LNCaP clone FGC (cell line): ENCODE measurements around the gene PFKFB2.
"Not testable (repeated sequence)": the region's sequence is repeated elsewhere in the genome, so short reads cannot be mapped to it uniquely, and the experiment has no call there.

Source experiments
- DNase-seq: peaks from one replicate; pipeline ENCODE4 v3.0.0-alpha.2; 2011; ENCODE audit warnings: low read depth
- H3K4me3 ChIP-seq: 2 replicates; pipeline ENCODE4 v1.5.1; 2011; ENCODE audit warnings: mild to moderate bottlenecking, low read depth, low read length, control low read depth
- TF ChIP-seq, protein P1 (sequence below): IDR thresholded peaks from 2 replicates; pipeline ENCODE4 v1.5.1; 2012; ENCODE audit warnings: mild to moderate bottlenecking; ENCODE audit not compliant: control insufficient read depth, insufficient read depth; ENCODE audit errors: extremely low read depth

Gene PFKFB2

DNA sequence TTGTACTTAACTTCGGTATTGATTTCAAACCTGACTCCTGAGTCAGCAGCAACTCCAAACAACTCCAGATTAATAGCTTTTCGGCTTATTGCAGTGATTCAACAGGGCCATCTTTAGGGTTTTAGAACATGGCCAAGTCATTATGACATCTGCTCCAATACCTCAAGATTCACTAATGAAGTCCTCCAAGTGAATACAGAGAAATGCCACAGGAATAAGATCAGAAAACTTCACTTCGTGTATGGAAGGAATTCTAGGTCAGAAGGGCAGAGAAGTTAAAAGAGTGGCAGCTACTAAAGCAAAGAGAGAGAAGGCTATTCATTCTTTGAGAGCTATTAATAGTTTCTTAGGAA, 12.9 kb upstream of the PFKFB2 start:
- TF ChIP-seq, protein P1, sequence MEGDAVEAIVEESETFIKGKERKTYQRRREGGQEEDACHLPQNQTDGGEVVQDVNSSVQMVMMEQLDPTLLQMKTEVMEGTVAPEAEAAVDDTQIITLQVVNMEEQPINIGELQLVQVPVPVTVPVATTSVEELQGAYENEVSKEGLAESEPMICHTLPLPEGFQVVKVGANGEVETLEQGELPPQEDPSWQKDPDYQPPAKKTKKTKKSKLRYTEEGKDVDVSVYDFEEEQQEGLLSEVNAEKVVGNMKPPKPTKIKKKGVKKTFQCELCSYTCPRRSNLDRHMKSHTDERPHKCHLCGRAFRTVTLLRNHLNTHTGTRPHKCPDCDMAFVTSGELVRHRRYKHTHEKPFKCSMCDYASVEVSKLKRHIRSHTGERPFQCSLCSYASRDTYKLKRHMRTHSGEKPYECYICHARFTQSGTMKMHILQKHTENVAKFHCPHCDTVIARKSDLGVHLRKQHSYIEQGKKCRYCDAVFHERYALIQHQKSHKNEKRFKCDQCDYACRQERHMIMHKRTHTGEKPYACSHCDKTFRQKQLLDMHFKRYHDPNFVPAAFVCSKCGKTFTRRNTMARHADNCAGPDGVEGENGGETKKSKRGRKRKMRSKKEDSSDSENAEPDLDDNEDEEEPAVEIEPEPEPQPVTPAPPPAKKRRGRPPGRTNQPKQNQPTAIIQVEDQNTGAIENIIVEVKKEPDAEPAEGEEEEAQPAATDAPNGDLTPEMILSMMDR: no peak
- DNase-seq: no peak
- H3K4me3 ChIP-seq: no peak overlapping the region

DNA sequence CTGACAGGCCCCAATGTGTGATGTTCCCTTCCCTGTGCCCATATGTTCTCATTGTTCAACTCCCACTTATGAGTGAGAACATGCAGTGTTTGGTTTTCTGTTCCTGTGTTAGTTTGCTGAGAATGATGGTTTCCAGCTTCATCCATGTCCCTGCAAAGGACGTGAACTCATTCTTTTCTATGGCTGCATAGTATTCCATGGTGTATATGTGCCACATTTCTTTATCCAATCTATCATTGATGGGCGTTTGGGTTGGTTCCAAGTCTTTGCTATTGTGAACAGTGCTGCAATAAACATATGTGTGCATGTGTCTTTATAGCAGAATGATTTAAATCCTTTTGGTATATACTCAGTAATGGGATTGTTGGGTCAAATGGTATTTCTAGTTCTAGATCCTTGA, 11.7 kb upstream of the PFKFB2 start:
- not testable (repeated sequence) for H3K4me3 ChIP-seq, DNase-seq

DNA sequence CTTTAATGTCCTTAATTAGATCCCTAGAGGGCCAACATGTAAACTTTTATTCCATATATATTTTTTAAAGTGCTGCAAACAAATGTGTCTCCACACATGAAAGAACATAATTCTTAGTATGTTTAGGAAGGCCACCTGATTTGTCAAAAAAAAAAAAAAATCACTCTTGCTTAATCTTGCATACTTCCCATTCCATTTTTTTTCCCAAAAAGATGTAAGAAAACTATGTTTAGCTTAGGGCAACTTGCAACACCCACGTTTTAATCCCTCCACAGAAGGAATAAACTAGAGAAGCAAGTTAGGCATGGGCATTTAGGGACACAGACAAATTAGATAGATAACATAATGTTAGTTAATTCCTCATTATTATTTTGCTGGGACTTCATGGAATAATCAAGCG, 7.6 kb upstream of the PFKFB2 start:
- DNase-seq: no peak
- no peak overlapping the region for H3K4me3 ChIP-seq
- TF ChIP-seq, protein P1: no peak

DNA sequence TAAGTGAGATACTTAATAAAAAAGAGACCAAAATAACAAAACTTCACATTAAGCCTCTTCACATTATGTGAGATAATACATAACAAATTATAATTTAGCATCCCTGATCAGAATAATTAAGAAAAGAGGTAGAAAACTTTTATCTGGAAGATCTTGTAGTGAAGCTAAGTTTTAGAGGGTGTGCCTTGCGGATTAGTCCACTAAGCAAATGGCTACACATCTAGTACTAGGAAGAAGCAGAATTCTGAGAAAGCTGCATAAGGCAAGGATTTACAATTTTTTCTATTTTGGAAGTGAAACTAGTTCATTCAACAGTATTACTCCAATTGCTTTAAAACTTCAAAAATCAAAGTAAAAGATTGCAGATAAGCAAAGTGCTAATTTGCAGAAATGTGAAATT, 5.6 kb upstream of the PFKFB2 start:
- H3K4me3 ChIP-seq: no peak overlapping the region
- no peak for DNase-seq
- TF ChIP-seq, protein P1: no peak

DNA sequence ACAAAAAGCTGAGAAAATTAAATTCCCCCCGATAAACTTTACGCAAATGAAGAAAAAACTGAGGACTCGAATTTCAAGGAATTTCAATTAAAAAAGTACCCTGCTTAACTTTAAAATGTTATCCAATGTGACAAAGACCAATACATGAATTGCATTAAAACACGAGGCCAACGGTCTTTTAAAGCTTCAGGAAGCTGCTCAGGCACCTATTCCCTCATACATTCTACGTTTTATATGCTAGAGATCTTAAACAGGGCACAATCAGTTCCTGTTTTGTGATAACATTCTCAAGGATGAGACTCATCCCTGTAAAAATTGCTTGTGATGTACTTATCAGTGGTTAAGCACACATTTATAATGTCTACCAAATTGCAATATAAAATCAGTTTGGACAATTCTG, 5.0 kb upstream of the PFKFB2 start:
- TF ChIP-seq, protein P1: no peak
- no peak overlapping the region for H3K4me3 ChIP-seq
- no peak for DNase-seq

DNA sequence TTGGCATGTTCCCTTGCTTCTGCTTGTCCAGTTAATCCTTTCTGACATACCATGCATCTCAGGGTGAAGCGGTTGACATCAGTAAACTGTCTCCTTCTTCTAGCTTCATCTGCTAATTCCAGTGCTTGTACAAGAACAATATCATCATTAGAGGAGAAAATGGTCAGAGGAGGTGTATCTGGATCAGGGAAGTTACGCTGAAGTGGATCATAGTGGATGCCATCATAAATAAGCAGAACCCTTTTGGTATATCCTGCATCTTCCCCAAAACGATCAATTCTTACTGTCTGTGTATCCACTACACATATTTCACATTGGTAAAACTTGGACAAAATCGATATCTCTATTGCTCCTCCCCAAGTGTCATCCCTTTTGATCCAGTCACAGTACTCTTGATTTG, 4.0 kb upstream of the PFKFB2 start:
- TF ChIP-seq, protein P1: no peak
- DNase-seq: no peak
- peak overlapping the region; percentile 96 for H3K4me3 ChIP-seq

DNA sequence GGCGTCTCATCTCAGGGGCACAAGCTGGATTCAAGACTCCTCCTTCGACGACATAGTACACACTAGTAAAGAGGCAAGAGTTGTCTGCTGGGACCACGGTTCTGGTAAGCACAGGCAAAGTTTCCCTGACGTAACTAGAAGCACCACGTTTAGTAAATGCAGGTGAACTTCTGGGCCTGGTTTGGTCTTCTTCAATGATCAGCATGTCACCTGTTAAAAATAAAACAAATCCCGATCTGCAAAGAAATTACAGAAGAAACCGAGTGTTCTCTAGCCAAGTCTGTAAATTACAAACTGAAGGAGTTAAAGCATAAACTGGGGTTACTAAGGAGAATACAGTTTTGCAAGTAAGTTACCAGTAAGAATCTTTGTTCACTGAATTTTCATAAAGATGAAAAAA, 3.6 kb upstream of the PFKFB2 start:
- DNase-seq: no peak
- H3K4me3 ChIP-seq: peak overlapping the region; percentile 96
- TF ChIP-seq, protein P1: no peak

DNA sequence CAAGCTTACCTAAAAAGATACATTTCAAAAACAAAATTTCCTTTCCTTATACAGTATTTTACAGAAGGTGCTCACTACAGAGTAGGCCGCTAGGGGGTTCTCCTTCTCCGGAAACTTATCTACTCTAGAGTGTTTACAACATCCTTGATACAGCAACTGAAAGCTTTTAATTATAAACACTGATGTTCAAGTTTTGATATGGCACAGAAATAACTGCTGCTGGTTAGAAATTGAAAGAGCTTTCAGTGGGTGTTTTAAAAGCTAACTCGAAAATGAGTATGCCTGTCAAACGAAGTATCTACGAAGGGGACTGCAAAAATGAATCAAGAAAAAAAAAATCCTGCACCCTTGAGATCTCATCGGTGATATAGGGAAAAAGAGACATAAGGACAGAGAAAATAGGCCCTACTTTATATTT, 3.1 kb upstream of the PFKFB2 start:
- H3K4me3 ChIP-seq: peak overlapping the region; percentile 96
- TF ChIP-seq, protein P1: peak; percentile 70
- no peak for DNase-seq
